ENCODE measurements around the gene PRKCZ. TPM values are rescaled to one million over a fixed set of nuclear protein-coding genes. Genes with fewer than 3 reads are reported as not detected.
A peak's percentile ranks its signal among the peaks of the same experiment; 100 is the strongest.

The PRKCZ gene
- total RNA-seq, 1 experiment from 2014 or later: 45.9 TPM

GRCh38 chr1:2224170-2224584, 174.0 kb downstream of the PRKCZ start:
- Histone ChIP-seq H3K4me1 (no peaks in the 10 kb centered on the region), H3K9me3 (no peaks in the 10 kb centered on the region), H3K36me3 (ENCODE audit: control insufficient read depth, insufficient read depth, low read length) (no peaks in the 10 kb centered on the region), H3K27me3 (replicated peaks; ENCODE audit: control insufficient read depth, insufficient read depth, low read length) (no peaks in the 10 kb centered on the region), H3K4me3 (ENCODE audit: low read depth, low read length) (no peak overlapping the region)
- peaks cover 4% of the 10 kb centered on the region for H3K36me3 Mint-ChIP-seq (ENCODE audit: insufficient read depth, unreplicated experiment)
- TF ChIP-seq CTCF (IDR thresholded peaks at IDR 0.05; ENCODE audit: insufficient read depth in 1 of 2, low read depth in 1 of 2, low read length in 1 of 2, severe bottlenecking in 1 of 2, unreplicated experiment in 1 of 2): no peak
- ChIA-PET CTCF (no interaction called here), POLR2A (no interaction called here)
- H3K4me3 Mint-ChIP-seq (ENCODE audit: unreplicated experiment): no peak overlapping the region
- H3K27ac Mint-ChIP-seq (ENCODE audit: unreplicated experiment): no peak overlapping the region
- H3K27me3 Mint-ChIP-seq (ENCODE audit: insufficient read depth, unreplicated experiment): no peaks in the 10 kb centered on the region
- BruUV-seq (replicated peaks): no TSS peak
- intact Hi-C loops (cut with micrococcal nuclease; ENCODE audit: unreplicated experiment): loop anchor here (10.0 kb wide), 1 partner anchor 91 kb away; no protein-coding TSS in a partner anchor
- DNase-seq: no peak
- no peaks in the 10 kb centered on the region for H3K9me3 Mint-ChIP-seq (ENCODE audit: unreplicated experiment)
- no peaks in the 10 kb centered on the region for H3K4me1 Mint-ChIP-seq (ENCODE audit: low read depth, unreplicated experiment)

GRCh38 chr1:2224631-2225428, 174.6 kb downstream of the PRKCZ start:
- no peak overlapping the region for H3K4me3 Mint-ChIP-seq (ENCODE audit: unreplicated experiment)
- no peak for DNase-seq
- H3K4me1 Mint-ChIP-seq (ENCODE audit: low read depth, unreplicated experiment): no peaks in the 10 kb centered on the region
- intact Hi-C loops (cut with micrococcal nuclease; ENCODE audit: unreplicated experiment): loop anchor here (10.0 kb wide), 1 partner anchor 90 kb away; no protein-coding TSS in a partner anchor
- H3K27me3 Mint-ChIP-seq (ENCODE audit: insufficient read depth, unreplicated experiment): no peaks in the 10 kb centered on the region
- Histone ChIP-seq H3K9me3 (no peaks in the 10 kb centered on the region), H3K36me3 (ENCODE audit: control insufficient read depth, insufficient read depth, low read length) (no peaks in the 10 kb centered on the region), H3K4me1 (no peaks in the 10 kb centered on the region), H3K4me3 (ENCODE audit: low read depth, low read length) (no peak overlapping the region), H3K27me3 (replicated peaks; ENCODE audit: control insufficient read depth, insufficient read depth, low read length) (no peaks in the 10 kb centered on the region)
- POLR2A ChIA-PET: no interaction called here
- no TSS peak for BruUV-seq (replicated peaks)
- TF ChIP-seq CTCF (IDR thresholded peaks at IDR 0.05; ENCODE audit: insufficient read depth in 1 of 2, low read depth in 1 of 2, low read length in 1 of 2, severe bottlenecking in 1 of 2, unreplicated experiment in 1 of 2): no peak
- CTCF ChIA-PET: no interaction called here
- H3K36me3 Mint-ChIP-seq (ENCODE audit: insufficient read depth, unreplicated experiment): peaks cover 10% of the 10 kb centered on the region
- H3K9me3 Mint-ChIP-seq (ENCODE audit: unreplicated experiment): no peaks in the 10 kb centered on the region
- H3K27ac Mint-ChIP-seq (ENCODE audit: unreplicated experiment): no peak overlapping the region

GRCh38 chr1:2226525-2227345, 176.5 kb downstream of the PRKCZ start:
- no peak overlapping the region for H3K27ac Mint-ChIP-seq (ENCODE audit: unreplicated experiment)
- no peaks in the 10 kb centered on the region for H3K9me3 ChIP-seq
- no peaks in the 10 kb centered on the region for H3K4me1 ChIP-seq
- intact Hi-C loops (cut with micrococcal nuclease; ENCODE audit: unreplicated experiment): loop anchor here (10.0 kb wide), 1 partner anchor 88 kb away; no protein-coding TSS in a partner anchor
- BruUV-seq (replicated peaks): no TSS peak
- peaks cover 10% of the 10 kb centered on the region for H3K36me3 Mint-ChIP-seq (ENCODE audit: insufficient read depth, unreplicated experiment)
- no peak for TF ChIP-seq CTCF (IDR thresholded peaks at IDR 0.05; ENCODE audit: insufficient read depth in 1 of 2, low read depth in 1 of 2, low read length in 1 of 2, severe bottlenecking in 1 of 2, unreplicated experiment in 1 of 2)
- H3K4me1 Mint-ChIP-seq (ENCODE audit: low read depth, unreplicated experiment): peaks cover 6% of the 10 kb centered on the region
- peak overlapping the region; percentile 76 for H3K4me3 Mint-ChIP-seq (ENCODE audit: unreplicated experiment)
- POLR2A ChIA-PET: interaction anchor here (1.0 kb wide), 1 partner anchor 165 kb away, joined by 9 read pairs; the partner anchor contains the start of genes MORN1 and RER1
- no peaks in the 10 kb centered on the region for H3K9me3 Mint-ChIP-seq (ENCODE audit: unreplicated experiment)
- CTCF ChIA-PET: no interaction called here
- H3K36me3 ChIP-seq (ENCODE audit: control insufficient read depth, insufficient read depth, low read length): no peaks in the 10 kb centered on the region
- H3K27me3 Mint-ChIP-seq (ENCODE audit: insufficient read depth, unreplicated experiment): no peaks in the 10 kb centered on the region
- H3K4me3 ChIP-seq (ENCODE audit: low read depth, low read length): peak overlapping the region; percentile 84
- no peaks in the 10 kb centered on the region for H3K27me3 ChIP-seq (replicated peaks; ENCODE audit: control insufficient read depth, insufficient read depth, low read length)
- peak in 1 of 2 experiments; percentile 26 for DNase-seq
